ENCODE measurements around the gene NUP37.

NUP37 gene

GRCh38 chr12:102026728-102027127 is 93.2 kb downstream of the NUP37 start:
- DNase-seq (ENCODE audit: low spot score), result peak; percentile 25

GRCh38 chr12:102024765-102025164 is 95.1 kb downstream of the NUP37 start:
- no peak for DNase-seq (ENCODE audit: low spot score)

DNA sequence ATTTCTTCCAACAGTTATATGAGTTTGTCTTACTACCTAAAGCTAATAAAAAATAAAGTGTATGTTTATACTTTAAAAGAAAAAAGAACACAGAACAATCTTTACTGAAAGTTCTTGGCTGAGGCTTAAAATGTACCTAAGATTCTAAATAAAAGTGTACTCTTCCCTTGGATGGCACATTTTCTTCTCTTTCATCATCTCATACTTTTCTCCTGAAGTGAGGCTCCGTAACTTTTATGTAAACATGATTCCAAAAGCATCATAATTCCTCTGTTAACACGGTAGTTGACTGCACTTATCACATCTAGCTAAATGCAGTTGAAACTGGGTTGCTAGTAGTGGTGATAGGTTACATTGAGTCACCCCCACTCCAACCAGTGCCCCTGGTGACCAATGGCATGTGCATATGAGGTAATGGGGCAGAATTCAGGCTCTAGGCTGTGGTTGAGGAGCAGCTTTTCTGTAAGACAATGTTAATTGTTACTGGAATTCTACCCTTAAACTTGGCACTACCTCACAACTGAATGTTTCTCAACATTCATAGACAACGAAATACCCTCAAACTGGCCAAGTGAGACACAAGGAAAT is 96.5 kb downstream of the NUP37 start:
- no peak for DNase-seq (ENCODE audit: low spot score)
